Measurements from ENCODE around the gene PRAC2.
"Not testable (repeated sequence)": the region's sequence is repeated elsewhere in the genome, so short reads cannot be mapped to it uniquely, and the experiment has no call there.

The PRAC2 gene

GRCh38 chr17:48722915-48723422, at the start of gene PRAC2:
Gene PRAC2 (plus strand): TSS chr17:48723185. CDS start chr17:48724411, 1,226 bp downstream.
- DNase-seq, result no peak

- DNase-seq, result no peak
Measured at GRCh38 chr17:48676963-48677558, 45.9 kb upstream of the PRAC2 start.

GRCh38 chr17:48678141-48678971, 44.6 kb upstream of the PRAC2 start:
- peak; percentile 91 for DNase-seq

- no peak for DNase-seq
Measured at GRCh38 chr17:48679385-48680096, 43.4 kb upstream of the PRAC2 start.

GRCh38 chr17:48681609-48682008, 41.4 kb upstream of the PRAC2 start:
- DNase-seq, result no peak

GRCh38 chr17:48690655-48691054, 32.3 kb upstream of the PRAC2 start:
- no peak for DNase-seq

- DNase-seq, result no peak
Measured at GRCh38 chr17:48692049-48692448, 30.9 kb upstream of the PRAC2 start.

GRCh38 chr17:48693178-48693577, 29.8 kb upstream of the PRAC2 start:
- no peak for DNase-seq

- DNase-seq, result no peak
Measured at GRCh38 chr17:48701864-48702532, 21.0 kb upstream of the PRAC2 start.

GRCh38 chr17:48704361-48705248, 18.4 kb upstream of the PRAC2 start:
- DNase-seq, result no peak

- DNase-seq, result no peak
Measured at GRCh38 chr17:48711128-48711527, 11.9 kb upstream of the PRAC2 start.

GRCh38 chr17:48715496-48716399, 7.2 kb upstream of the PRAC2 start:
- DNase-seq, result no peak

GRCh38 chr17:48716549-48716948, 6.4 kb upstream of the PRAC2 start:
- DNase-seq, result not testable (repeated sequence)

- DNase-seq, result no peak
Measured at GRCh38 chr17:48717367-48718226, 5.4 kb upstream of the PRAC2 start.

GRCh38 chr17:48718227-48718760, 4.7 kb upstream of the PRAC2 start:
- DNase-seq, result no peak

- DNase-seq, result peak; percentile 64
Measured at GRCh38 chr17:48718761-48719641, 4.0 kb upstream of the PRAC2 start.

GRCh38 chr17:48719642-48720265, 3.2 kb upstream of the PRAC2 start:
- no peak for DNase-seq

Data from activated CD8-positive, alpha-beta memory T cell treated with anti-CD3 and anti-CD28 coated beads, Interleukin-2, amount 50 U/mL, for 48 hours (primary cell).